ENCODE results near the gene BORCS5.
"Not testable (repeated sequence)": the region's sequence is repeated elsewhere in the genome, so short reads cannot be mapped to it uniquely, and the experiment has no call there.

The BORCS5 gene

DNA sequence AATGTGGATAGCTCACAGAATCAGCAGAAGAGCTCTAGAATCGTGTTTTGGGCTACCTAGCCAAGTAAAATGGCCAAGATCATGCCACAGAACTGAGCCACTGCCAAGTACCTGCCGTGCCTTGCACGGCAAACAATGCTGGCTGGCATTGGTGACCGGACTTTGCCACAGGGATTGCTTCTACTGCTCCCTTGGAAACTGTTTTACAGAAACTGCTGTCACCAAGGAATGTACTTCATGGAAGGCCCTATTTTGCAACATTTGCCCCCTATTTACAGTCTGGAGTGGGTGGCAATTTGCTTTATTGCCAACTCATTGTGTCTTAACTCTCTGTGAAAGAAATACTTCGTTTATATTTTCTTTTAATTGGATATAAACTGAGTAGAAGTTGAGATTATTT is 49.0 kb downstream of the BORCS5 start:
- H3K4me3 ChIP-seq (replicated peaks; ENCODE audit: insufficient read depth, low read length), result no peak overlapping the region
- no peak overlapping the region for H3K27ac ChIP-seq (replicated peaks)
- TF ChIP-seq GABPA (IDR thresholded peaks at IDR 0.05; ENCODE audit: low read depth) (no peak), POLR2AphosphoS5 (IDR thresholded peaks at IDR 0.05; ENCODE audit: low read depth) (no peak), SPI1 (IDR thresholded peaks at IDR 0.05; ENCODE audit: borderline replicate concordance, low read depth) (no peak)
- TF ChIP-seq, protein P1, sequence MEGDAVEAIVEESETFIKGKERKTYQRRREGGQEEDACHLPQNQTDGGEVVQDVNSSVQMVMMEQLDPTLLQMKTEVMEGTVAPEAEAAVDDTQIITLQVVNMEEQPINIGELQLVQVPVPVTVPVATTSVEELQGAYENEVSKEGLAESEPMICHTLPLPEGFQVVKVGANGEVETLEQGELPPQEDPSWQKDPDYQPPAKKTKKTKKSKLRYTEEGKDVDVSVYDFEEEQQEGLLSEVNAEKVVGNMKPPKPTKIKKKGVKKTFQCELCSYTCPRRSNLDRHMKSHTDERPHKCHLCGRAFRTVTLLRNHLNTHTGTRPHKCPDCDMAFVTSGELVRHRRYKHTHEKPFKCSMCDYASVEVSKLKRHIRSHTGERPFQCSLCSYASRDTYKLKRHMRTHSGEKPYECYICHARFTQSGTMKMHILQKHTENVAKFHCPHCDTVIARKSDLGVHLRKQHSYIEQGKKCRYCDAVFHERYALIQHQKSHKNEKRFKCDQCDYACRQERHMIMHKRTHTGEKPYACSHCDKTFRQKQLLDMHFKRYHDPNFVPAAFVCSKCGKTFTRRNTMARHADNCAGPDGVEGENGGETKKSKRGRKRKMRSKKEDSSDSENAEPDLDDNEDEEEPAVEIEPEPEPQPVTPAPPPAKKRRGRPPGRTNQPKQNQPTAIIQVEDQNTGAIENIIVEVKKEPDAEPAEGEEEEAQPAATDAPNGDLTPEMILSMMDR (IDR thresholded peaks at IDR 0.05; ENCODE audit: insufficient read depth, low read length), result no peak
- TF ChIP-seq, protein P2, sequence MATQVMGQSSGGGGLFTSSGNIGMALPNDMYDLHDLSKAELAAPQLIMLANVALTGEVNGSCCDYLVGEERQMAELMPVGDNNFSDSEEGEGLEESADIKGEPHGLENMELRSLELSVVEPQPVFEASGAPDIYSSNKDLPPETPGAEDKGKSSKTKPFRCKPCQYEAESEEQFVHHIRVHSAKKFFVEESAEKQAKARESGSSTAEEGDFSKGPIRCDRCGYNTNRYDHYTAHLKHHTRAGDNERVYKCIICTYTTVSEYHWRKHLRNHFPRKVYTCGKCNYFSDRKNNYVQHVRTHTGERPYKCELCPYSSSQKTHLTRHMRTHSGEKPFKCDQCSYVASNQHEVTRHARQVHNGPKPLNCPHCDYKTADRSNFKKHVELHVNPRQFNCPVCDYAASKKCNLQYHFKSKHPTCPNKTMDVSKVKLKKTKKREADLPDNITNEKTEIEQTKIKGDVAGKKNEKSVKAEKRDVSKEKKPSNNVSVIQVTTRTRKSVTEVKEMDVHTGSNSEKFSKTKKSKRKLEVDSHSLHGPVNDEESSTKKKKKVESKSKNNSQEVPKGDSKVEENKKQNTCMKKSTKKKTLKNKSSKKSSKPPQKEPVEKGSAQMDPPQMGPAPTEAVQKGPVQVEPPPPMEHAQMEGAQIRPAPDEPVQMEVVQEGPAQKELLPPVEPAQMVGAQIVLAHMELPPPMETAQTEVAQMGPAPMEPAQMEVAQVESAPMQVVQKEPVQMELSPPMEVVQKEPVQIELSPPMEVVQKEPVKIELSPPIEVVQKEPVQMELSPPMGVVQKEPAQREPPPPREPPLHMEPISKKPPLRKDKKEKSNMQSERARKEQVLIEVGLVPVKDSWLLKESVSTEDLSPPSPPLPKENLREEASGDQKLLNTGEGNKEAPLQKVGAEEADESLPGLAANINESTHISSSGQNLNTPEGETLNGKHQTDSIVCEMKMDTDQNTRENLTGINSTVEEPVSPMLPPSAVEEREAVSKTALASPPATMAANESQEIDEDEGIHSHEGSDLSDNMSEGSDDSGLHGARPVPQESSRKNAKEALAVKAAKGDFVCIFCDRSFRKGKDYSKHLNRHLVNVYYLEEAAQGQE (IDR thresholded peaks at IDR 0.05; ENCODE audit: insufficient replicate concordance, low read depth), result no peak
- H3K27me3 ChIP-seq (ENCODE audit: insufficient read depth, poor library complexity, severe bottlenecking), result no peaks in the 10 kb centered on the region
- no peak for DNase-seq (ENCODE audit: low read depth in 1 of 2, low spot score in 1 of 2)

DNA sequence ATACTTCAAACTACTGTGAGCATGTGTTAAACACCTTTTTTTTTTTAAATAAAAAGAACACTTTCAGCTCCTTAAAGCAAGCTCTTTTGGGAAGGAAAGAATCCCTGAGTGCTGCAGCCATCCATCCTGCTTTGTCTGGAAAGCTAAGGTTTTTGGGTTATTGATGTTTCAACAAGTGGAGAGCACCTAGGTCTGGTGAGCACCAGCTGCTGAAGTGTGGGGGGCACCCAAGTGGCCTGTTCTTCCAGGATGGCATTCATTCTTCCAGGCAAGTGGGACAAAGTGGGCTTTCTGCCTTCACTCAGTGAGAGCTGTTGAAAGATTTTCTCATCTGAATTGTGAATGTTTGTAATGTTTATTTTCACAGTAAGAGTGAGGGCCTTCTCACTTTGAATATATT is 49.9 kb downstream of the BORCS5 start:
- TF ChIP-seq SPI1 (IDR thresholded peaks at IDR 0.05; ENCODE audit: borderline replicate concordance, low read depth), result no peak
- TF ChIP-seq, protein P2 (IDR thresholded peaks at IDR 0.05; ENCODE audit: insufficient replicate concordance, low read depth), result no peak
- TF ChIP-seq POLR2AphosphoS5 (IDR thresholded peaks at IDR 0.05; ENCODE audit: low read depth), result no peak
- TF ChIP-seq GABPA (IDR thresholded peaks at IDR 0.05; ENCODE audit: low read depth), result no peak
- TF ChIP-seq, protein P1 (IDR thresholded peaks at IDR 0.05; ENCODE audit: insufficient read depth, low read length), result no peak
- Histone ChIP-seq H3K4me3 (replicated peaks; ENCODE audit: insufficient read depth, low read length) (no peak overlapping the region), H3K27ac (replicated peaks) (no peak overlapping the region), H3K27me3 (ENCODE audit: insufficient read depth, poor library complexity, severe bottlenecking) (no peaks in the 10 kb centered on the region)
- DNase-seq (ENCODE audit: low read depth in 1 of 2, low spot score in 1 of 2), result no peak

DNA sequence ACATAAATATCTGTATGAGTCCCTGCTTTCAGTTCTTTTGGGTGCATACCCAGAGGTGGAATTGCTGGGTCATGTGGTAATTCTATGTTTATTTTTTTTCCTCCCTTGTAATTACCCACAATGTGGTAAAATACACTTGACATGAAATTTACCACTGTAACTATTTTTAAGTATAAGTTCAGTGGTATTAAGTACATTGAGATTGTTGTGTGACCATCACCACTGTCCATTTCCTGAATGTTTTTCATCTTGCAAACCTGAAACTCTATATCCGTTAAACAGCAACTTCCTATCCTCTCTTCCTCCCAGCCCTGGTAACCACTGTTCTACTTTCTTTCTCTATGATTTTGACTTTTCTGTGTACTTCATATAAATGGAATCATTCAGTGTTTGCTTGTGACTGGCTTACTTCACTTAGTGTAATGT is 51.4 kb downstream of the BORCS5 start:
- H3K4me3 ChIP-seq (replicated peaks; ENCODE audit: insufficient read depth, low read length), result no peak overlapping the region
- no peaks in the 10 kb centered on the region for H3K27me3 ChIP-seq (ENCODE audit: insufficient read depth, poor library complexity, severe bottlenecking)
- TF ChIP-seq GABPA (IDR thresholded peaks at IDR 0.05; ENCODE audit: low read depth) (no peak), SPI1 (IDR thresholded peaks at IDR 0.05; ENCODE audit: borderline replicate concordance, low read depth) (peak; percentile 3; the same call in 1 of the 2 replicates)
- TF ChIP-seq, protein P1 (IDR thresholded peaks at IDR 0.05; ENCODE audit: insufficient read depth, low read length), result no peak
- no peak for DNase-seq (ENCODE audit: low read depth in 1 of 2, low spot score in 1 of 2)
- H3K27ac ChIP-seq (replicated peaks), result no peak overlapping the region; the same call in 1 of the 2 replicates

DNA sequence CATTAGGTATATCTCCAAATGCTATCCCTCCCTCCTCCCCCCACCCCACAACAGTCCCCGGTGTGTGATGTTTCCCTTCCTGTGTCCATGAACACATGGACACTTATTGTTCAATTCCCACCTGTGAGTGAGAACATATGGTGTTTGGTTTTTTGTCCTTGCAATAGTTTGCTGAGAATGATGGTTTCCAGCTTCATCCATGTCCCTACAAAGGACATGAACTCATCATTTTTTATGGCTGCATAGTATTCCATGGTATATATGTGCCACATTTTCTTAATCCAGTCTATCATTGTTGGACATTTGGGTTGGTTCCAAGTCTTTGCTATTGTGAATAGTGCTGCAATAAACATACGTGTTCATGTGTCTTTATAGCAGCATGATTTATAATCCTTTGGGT is 52.5 kb downstream of the BORCS5 start:
- not testable (repeated sequence) for DNase-seq (ENCODE audit: low read depth in 1 of 2, low spot score in 1 of 2); H3K27ac ChIP-seq (replicated peaks); H3K4me3 ChIP-seq (replicated peaks; ENCODE audit: insufficient read depth, low read length); H3K27me3 ChIP-seq (ENCODE audit: insufficient read depth, poor library complexity, severe bottlenecking)

Measured in HL-60 (cell line).